ENCODE data around the gene LIX1.

DNA sequence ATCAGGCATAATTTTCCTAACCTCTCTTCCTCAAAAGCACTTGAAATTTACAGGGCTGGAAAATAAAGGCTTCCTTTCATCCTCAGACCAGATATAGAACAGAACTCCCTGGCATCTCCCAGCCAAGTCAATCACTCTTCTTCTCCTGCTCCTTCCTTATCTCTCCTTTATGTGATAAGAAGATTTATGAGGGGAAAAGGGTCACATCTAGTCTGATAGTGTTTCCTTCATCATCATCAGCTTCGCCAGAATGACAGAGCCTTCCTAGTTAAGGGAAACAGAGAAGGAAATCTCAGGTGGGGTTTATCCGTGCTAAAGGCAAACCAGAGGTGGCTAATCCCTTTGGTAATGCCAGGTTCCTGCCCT lies 36.2 kb downstream of the LIX1 start:
- TF ChIP-seq, protein P1, sequence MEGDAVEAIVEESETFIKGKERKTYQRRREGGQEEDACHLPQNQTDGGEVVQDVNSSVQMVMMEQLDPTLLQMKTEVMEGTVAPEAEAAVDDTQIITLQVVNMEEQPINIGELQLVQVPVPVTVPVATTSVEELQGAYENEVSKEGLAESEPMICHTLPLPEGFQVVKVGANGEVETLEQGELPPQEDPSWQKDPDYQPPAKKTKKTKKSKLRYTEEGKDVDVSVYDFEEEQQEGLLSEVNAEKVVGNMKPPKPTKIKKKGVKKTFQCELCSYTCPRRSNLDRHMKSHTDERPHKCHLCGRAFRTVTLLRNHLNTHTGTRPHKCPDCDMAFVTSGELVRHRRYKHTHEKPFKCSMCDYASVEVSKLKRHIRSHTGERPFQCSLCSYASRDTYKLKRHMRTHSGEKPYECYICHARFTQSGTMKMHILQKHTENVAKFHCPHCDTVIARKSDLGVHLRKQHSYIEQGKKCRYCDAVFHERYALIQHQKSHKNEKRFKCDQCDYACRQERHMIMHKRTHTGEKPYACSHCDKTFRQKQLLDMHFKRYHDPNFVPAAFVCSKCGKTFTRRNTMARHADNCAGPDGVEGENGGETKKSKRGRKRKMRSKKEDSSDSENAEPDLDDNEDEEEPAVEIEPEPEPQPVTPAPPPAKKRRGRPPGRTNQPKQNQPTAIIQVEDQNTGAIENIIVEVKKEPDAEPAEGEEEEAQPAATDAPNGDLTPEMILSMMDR (IDR thresholded peaks at IDR 0.05): no peak
- no peak for TF ChIP-seq POLR2A (IDR thresholded peaks at IDR 0.05)
- no peak for TF ChIP-seq POLR2AphosphoS5 (IDR thresholded peaks at IDR 0.05)
